WTC11 (cell line): ENCODE data around the gene AKAP14. TPM values are rescaled to one million over a fixed set of nuclear protein-coding genes. Genes with fewer than 3 reads are reported as not detected.

Experiments
- ATAC-seq: fragments of 200-7000 bp; cut with Tn5 transposase; 2 replicates; pipeline ENCODE4 v1.10.0; 2021; ENCODE audit warnings: mild to moderate bottlenecking, moderate library complexity
- CTCF ChIA-PET: fragments of 300-600 bp; sonication (Branson Sonifier 250); formaldehyde crosslinking; loops from one replicate; lab custom pipeline; 2021; ENCODE audit warnings: antibody characterized with exemption; lab: Charles Lee
- POLR2A ChIA-PET: fragments of 350-600 bp; sonication (Branson Sonifier 250); formaldehyde crosslinking; loops from one replicate; lab custom pipeline; 2021; ENCODE audit warnings: antibody characterized with exemption; lab: Charles Lee
- DNase-seq: peaks from one replicate; pipeline ENCODE4 v3.0.0; 2021; ENCODE audit warnings: low spot score
- H3K27ac Mint-ChIP-seq: 2 replicates; pipeline ENCODE4 v1.8.0; 2021; ENCODE audit warnings: mixed read lengths
- H3K27me3 Mint-ChIP-seq: 2 replicates; pipeline ENCODE4 v1.8.0; 2021; ENCODE audit warnings: low read depth, mild to moderate bottlenecking, moderate library complexity, mixed read lengths
- H3K36me3 Mint-ChIP-seq: 2 replicates; pipeline ENCODE4 v1.8.0; 2021; ENCODE audit warnings: mixed read lengths
- H3K4me1 Mint-ChIP-seq: 2 replicates; pipeline ENCODE4 v1.8.0; 2022; ENCODE audit warnings: mixed read lengths
- H3K4me3 Mint-ChIP-seq: 2 replicates; pipeline ENCODE4 v1.8.0; 2021; ENCODE audit warnings: mild to moderate bottlenecking, moderate library complexity, mixed read lengths
- H3K9me3 Mint-ChIP-seq: 2 replicates; pipeline ENCODE4 v1.8.0; 2021; ENCODE audit warnings: mixed read lengths
- ARID4B ChIP-seq: sonication (generic); formaldehyde crosslinking; IDR thresholded peaks from 2 replicates; pipeline ENCODE4 v1.8.0; 2023; ENCODE audit warnings: missing genetic modification reagents, mild to moderate bottlenecking, borderline replicate concordance
- ATF1 ChIP-seq: sonication (generic); formaldehyde crosslinking; IDR thresholded peaks from 2 replicates; pipeline ENCODE4 v1.8.1; 2023; ENCODE audit warnings: mild to moderate bottlenecking, moderate library complexity, missing genetic modification reagents
- CBFB ChIP-seq: sonication (generic); formaldehyde crosslinking; IDR thresholded peaks from 2 replicates; pipeline ENCODE4 v1.8.1; 2022; ENCODE audit warnings: mild to moderate bottlenecking, low read depth, missing genetic modification reagents
- CREB1 ChIP-seq: sonication (generic); formaldehyde crosslinking; IDR thresholded peaks from 2 replicates; pipeline ENCODE4 v1.8.0; 2023; ENCODE audit warnings: mild to moderate bottlenecking, missing genetic modification reagents
- E2F1 ChIP-seq: sonication (generic); formaldehyde crosslinking; IDR thresholded peaks from 2 replicates; pipeline ENCODE4 v1.8.0; 2022; ENCODE audit warnings: mild to moderate bottlenecking, missing genetic modification reagents
- EMX1 ChIP-seq: fragments of 250-450 bp; sonication (Bioruptor Pico); IDR thresholded peaks from 2 replicates; pipeline ENCODE4 v1.8.0; 2021; ENCODE audit warnings: mild to moderate bottlenecking
- ETV6 ChIP-seq: sonication (generic); formaldehyde crosslinking; IDR thresholded peaks from 2 replicates; pipeline ENCODE4 v1.8.1; 2022; ENCODE audit warnings: mild to moderate bottlenecking, missing genetic modification reagents
- FOXK1 ChIP-seq: sonication (generic); formaldehyde crosslinking; IDR thresholded peaks from 2 replicates; pipeline ENCODE4 v1.8.0; 2022; ENCODE audit warnings: mild to moderate bottlenecking, moderate library complexity, missing genetic modification reagents
- JAZF1 ChIP-seq: fragments of 250-450 bp; sonication (Bioruptor Pico); IDR thresholded peaks from 2 replicates; pipeline ENCODE4 v1.9.0; 2021; ENCODE audit warnings: moderate library complexity, mild to moderate bottlenecking, inconsistent platforms
- NR2C2 ChIP-seq: sonication (generic); formaldehyde crosslinking; IDR thresholded peaks from 2 replicates; pipeline ENCODE4 v1.8.0; 2022; ENCODE audit warnings: mild to moderate bottlenecking, missing genetic modification reagents
- RORB ChIP-seq: fragments of 250-450 bp; sonication (Bioruptor Pico); IDR thresholded peaks from 2 replicates; pipeline ENCODE4 v1.9.0; 2021; ENCODE audit warnings: mild to moderate bottlenecking
- SMAD3 ChIP-seq: sonication (generic); formaldehyde crosslinking; IDR thresholded peaks from 2 replicates; pipeline ENCODE4 v1.8.0; 2022; ENCODE audit warnings: missing genetic modification reagents, mild to moderate bottlenecking, borderline replicate concordance
- SMAD4 ChIP-seq: sonication (generic); formaldehyde crosslinking; IDR thresholded peaks from 2 replicates; pipeline ENCODE4 v1.8.0; 2022; ENCODE audit warnings: mild to moderate bottlenecking, missing genetic modification reagents
- SP1 ChIP-seq: sonication (generic); formaldehyde crosslinking; conservative IDR thresholded peaks from 2 replicates; pipeline ENCODE4 v1.8.1; 2022; ENCODE audit warnings: missing genetic modification reagents
- TEAD4 ChIP-seq: sonication (generic); formaldehyde crosslinking; IDR thresholded peaks from 2 replicates; pipeline ENCODE4 v1.8.0; 2022; ENCODE audit warnings: mild to moderate bottlenecking, missing genetic modification reagents
- ZNF281 ChIP-seq: sonication (generic); formaldehyde crosslinking; IDR thresholded peaks from 2 replicates; pipeline ENCODE4 v1.8.0; 2023; ENCODE audit warnings: mild to moderate bottlenecking, missing genetic modification reagents
- total RNA-seq: library from RNA; stranded (reverse); gene quantifications from 3 replicates; pipeline ENCODE4 v1.2.3, GENCODE V29; 2021
- TF ChIP-seq, protein P1 (sequence below): sonication (generic); formaldehyde crosslinking; IDR thresholded peaks from 2 replicates; pipeline ENCODE4 v1.8.1; 2022; ENCODE audit warnings: low read depth, missing genetic modification reagents, borderline replicate concordance
- TF ChIP-seq, protein P2 (sequence below): sonication (generic); formaldehyde crosslinking; conservative IDR thresholded peaks from 2 replicates; pipeline ENCODE4 v1.8.1; 2022; ENCODE audit warnings: mild to moderate bottlenecking, missing genetic modification reagents
- TF ChIP-seq, protein P3 (sequence below): fragments of 200-600 bp; IDR thresholded peaks from 2 replicates; pipeline ENCODE4 v1.8.0; 2022; ENCODE audit warnings: antibody characterized with exemption

AKAP14 gene
- total RNA-seq, 1 experiment from 2014 or later = not detected

DNA sequence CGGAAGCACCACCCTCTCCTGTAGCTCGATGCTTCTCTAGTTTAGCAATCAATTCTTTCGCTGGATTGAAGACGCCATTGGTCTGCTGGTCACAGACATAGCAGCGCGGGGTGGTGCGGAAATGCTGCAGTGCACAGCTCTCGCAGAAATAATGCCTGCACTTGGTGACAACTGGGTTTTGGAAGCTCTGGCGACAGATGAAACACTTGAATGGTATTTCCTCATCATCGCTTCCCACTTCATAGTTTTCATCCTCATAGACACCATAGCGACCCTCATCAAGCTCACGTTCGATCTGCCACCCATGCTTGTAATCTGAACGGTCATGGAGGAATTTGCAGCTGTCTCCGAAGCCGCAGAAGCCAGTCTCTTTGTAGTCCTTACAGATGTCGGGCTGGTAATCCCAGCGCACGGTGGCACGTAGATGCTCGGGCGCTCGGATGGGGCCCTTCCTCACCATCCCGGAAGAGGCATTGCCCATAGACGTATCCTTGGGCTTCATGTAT lies 25.0 kb upstream of the AKAP14 start (continued):
- no peak for TF ChIP-seq ARID4B (CRISPR knock-in tag)
- TF ChIP-seq ZNF281 (CRISPR knock-in tag) = no peak
- TF ChIP-seq CBFB (CRISPR knock-in tag) = no peak
- TF ChIP-seq, protein P1, sequence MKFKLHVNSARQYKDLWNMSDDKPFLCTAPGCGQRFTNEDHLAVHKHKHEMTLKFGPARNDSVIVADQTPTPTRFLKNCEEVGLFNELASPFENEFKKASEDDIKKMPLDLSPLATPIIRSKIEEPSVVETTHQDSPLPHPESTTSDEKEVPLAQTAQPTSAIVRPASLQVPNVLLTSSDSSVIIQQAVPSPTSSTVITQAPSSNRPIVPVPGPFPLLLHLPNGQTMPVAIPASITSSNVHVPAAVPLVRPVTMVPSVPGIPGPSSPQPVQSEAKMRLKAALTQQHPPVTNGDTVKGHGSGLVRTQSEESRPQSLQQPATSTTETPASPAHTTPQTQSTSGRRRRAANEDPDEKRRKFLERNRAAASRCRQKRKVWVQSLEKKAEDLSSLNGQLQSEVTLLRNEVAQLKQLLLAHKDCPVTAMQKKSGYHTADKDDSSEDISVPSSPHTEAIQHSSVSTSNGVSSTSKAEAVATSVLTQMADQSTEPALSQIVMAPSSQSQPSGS = no peak

GRCh38 chrX:119871245-119871598 lies 24.5 kb upstream of the AKAP14 start:
- peak overlapping the region; percentile 90 for H3K4me3 Mint-ChIP-seq
- ChIA-PET POLR2A (interaction anchor here (1.6 to 2.4 kb wide), 2 partner anchors 19 to 80 kb away, joined by 9 to 12 read pairs; partner anchors contain the start of genes RPL39 and UPF3B), CTCF (interaction anchor here (1.4 kb wide), 1 partner anchor 17 kb away, joined by 7 read pairs; no protein-coding TSS in a partner anchor)
- peak overlapping the region; percentile 97 for H3K27ac Mint-ChIP-seq
- peaks cover 6% of the 10 kb centered on the region; the same call in 1 of the 2 replicates for H3K36me3 Mint-ChIP-seq
- H3K4me1 Mint-ChIP-seq = peaks cover 10% of the 10 kb centered on the region; the same call in 1 of the 2 replicates
- H3K27me3 Mint-ChIP-seq = no peaks in the 10 kb centered on the region
- ATAC-seq (peak; percentile 36), DNase-seq (no peak)
- no peaks in the 10 kb centered on the region for H3K9me3 Mint-ChIP-seq
- TF ChIP-seq CREB1 (CRISPR knock-in tag) (no peak), FOXK1 (CRISPR knock-in tag) (no peak), SP1 (CRISPR knock-in tag) (no peak), JAZF1 (CRISPR knock-in tag) (no peak), ETV6 (no peak), ATF1 (CRISPR knock-in tag) (no peak), EMX1 (CRISPR knock-in tag) (no peak), SMAD3 (no peak), E2F1 (CRISPR knock-in tag) (no peak), SMAD4 (CRISPR knock-in tag) (no peak), RORB (CRISPR knock-in tag) (no peak), NR2C2 (CRISPR knock-in tag) (no peak), TEAD4 (CRISPR knock-in tag) (no peak), ARID4B (CRISPR knock-in tag) (no peak)
- TF ChIP-seq, protein P2, sequence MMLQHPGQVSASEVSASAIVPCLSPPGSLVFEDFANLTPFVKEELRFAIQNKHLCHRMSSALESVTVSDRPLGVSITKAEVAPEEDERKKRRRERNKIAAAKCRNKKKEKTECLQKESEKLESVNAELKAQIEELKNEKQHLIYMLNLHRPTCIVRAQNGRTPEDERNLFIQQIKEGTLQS = no peak
- TF ChIP-seq, protein P3, sequence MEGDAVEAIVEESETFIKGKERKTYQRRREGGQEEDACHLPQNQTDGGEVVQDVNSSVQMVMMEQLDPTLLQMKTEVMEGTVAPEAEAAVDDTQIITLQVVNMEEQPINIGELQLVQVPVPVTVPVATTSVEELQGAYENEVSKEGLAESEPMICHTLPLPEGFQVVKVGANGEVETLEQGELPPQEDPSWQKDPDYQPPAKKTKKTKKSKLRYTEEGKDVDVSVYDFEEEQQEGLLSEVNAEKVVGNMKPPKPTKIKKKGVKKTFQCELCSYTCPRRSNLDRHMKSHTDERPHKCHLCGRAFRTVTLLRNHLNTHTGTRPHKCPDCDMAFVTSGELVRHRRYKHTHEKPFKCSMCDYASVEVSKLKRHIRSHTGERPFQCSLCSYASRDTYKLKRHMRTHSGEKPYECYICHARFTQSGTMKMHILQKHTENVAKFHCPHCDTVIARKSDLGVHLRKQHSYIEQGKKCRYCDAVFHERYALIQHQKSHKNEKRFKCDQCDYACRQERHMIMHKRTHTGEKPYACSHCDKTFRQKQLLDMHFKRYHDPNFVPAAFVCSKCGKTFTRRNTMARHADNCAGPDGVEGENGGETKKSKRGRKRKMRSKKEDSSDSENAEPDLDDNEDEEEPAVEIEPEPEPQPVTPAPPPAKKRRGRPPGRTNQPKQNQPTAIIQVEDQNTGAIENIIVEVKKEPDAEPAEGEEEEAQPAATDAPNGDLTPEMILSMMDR = no peak
